ENCODE measurements around the gene TOP1.
A peak's percentile ranks its signal among the peaks of the same experiment; 100 is the strongest.

The TOP1 gene

GRCh38 chr20:41061155-41061554, 32.5 kb downstream of the TOP1 start:
- no peak for TF ChIP-seq CTCF (IDR thresholded peaks at IDR 0.05; ENCODE audit: control insufficient read depth, insufficient read depth, low read depth, low read length, missing control alignments)
- H3K4me3 ChIP-seq (ENCODE audit: control insufficient read depth, low read depth, low read length) = no peak overlapping the region
- DNase-seq (ENCODE audit: low read depth) = no peak

- no peak for TF ChIP-seq CTCF (IDR thresholded peaks at IDR 0.05; ENCODE audit: control insufficient read depth, insufficient read depth, low read depth, low read length, missing control alignments)
- no peak overlapping the region for H3K4me3 ChIP-seq (ENCODE audit: control insufficient read depth, low read depth, low read length)
- no peak for DNase-seq (ENCODE audit: low read depth)
Observed at GRCh38 chr20:41063442-41063841, 34.8 kb downstream of the TOP1 start.

- no peak for TF ChIP-seq CTCF (IDR thresholded peaks at IDR 0.05; ENCODE audit: control insufficient read depth, insufficient read depth, low read depth, low read length, missing control alignments)
- no peak overlapping the region for H3K4me3 ChIP-seq (ENCODE audit: control insufficient read depth, low read depth, low read length)
- DNase-seq (ENCODE audit: low read depth) = no peak
Observed at GRCh38 chr20:41064377-41064776, 35.8 kb downstream of the TOP1 start.

- TF ChIP-seq CTCF (IDR thresholded peaks at IDR 0.05; ENCODE audit: control insufficient read depth, insufficient read depth, low read depth, low read length, missing control alignments) = no peak
- no peak for DNase-seq (ENCODE audit: low read depth)
- H3K4me3 ChIP-seq (ENCODE audit: control insufficient read depth, low read depth, low read length) = no peak overlapping the region
Observed at GRCh38 chr20:41065716-41066115, 37.1 kb downstream of the TOP1 start.

- no peak for DNase-seq (ENCODE audit: low read depth)
- H3K4me3 ChIP-seq (ENCODE audit: control insufficient read depth, low read depth, low read length) = no peak overlapping the region
- TF ChIP-seq CTCF (IDR thresholded peaks at IDR 0.05; ENCODE audit: control insufficient read depth, insufficient read depth, low read depth, low read length, missing control alignments) = no peak
Observed at GRCh38 chr20:41068806-41069205, 40.2 kb downstream of the TOP1 start.

GRCh38 chr20:41072190-41072863, 43.7 kb downstream of the TOP1 start:
- TF ChIP-seq CTCF (IDR thresholded peaks at IDR 0.05; ENCODE audit: control insufficient read depth, insufficient read depth, low read depth, low read length, missing control alignments) = no peak
- DNase-seq (ENCODE audit: low read depth) = peak; percentile 59
- H3K4me3 ChIP-seq (ENCODE audit: control insufficient read depth, low read depth, low read length) = no peak overlapping the region
